Muscle of leg (tissue), 11 donors: ENCODE data around the gene RANBP17. TPM values are rescaled to one million over a fixed set of nuclear protein-coding genes. Genes with fewer than 3 reads are reported as not detected.
"Not testable (repeated sequence)": the region's sequence is repeated elsewhere in the genome, so short reads cannot be mapped to it uniquely, and the experiment has no call there.

Experiments
- DNase-seq: peaks from one replicate; pipeline ENCODE4 v3.0.0; 2013
- H3K27ac ChIP-seq: one replicate; pipeline ENCODE4 v1.5.1; 2013; ENCODE audit warnings: mild to moderate bottlenecking, low read length, control low read depth
- H3K27me3 ChIP-seq: one replicate; pipeline ENCODE4 v1.6.1; 2013; ENCODE audit warnings: low read length; ENCODE audit not compliant: control insufficient read depth, insufficient read depth
- H3K36me3 ChIP-seq: one replicate; pipeline ENCODE4 v1.6.1; 2013; ENCODE audit warnings: low read length; ENCODE audit not compliant: control insufficient read depth, insufficient read depth
- H3K4me1 ChIP-seq: one replicate; pipeline ENCODE4 v1.6.1; 2013; ENCODE audit warnings: low read length; ENCODE audit not compliant: control insufficient read depth, insufficient read depth
- H3K4me3 ChIP-seq: one replicate; pipeline ENCODE4 v1.5.1; 2013; ENCODE audit warnings: low read length, control low read depth
- H3K9me3 ChIP-seq: replicated peaks from 2 replicates; pipeline ENCODE4 v1.6.1; 2013; ENCODE audit warnings: low read depth, low read length; ENCODE audit not compliant: control insufficient read depth
- WGBS: methylation state at CpG from one replicate; pipeline ENCODE4 v1.1.5; 2013; ENCODE audit warnings: missing lambda C conversion rate; ENCODE audit not compliant: insufficient coverage; 5-methylcytosine and 5-hydroxymethylcytosine counted together
- polyA plus RNA-seq, 8 donors: library from polyadenylated mRNA; unstranded; fragments of 120-200 nt; gene quantifications; one replicate each; pipeline versions ENCODE4 v1.2.1 to v1.2.3, GENCODE V29; 2013; ENCODE audit warnings: inconsistent platforms in 1 of 8, low replicate concordance in 1 of 8; ENCODE audit not compliant: insufficient read length in 8 of 8, insufficient read depth in 1 of 8
- total RNA-seq: library from RNA; stranded (reverse); fragments of 120-200 nt; gene quantifications from one replicate; pipeline ENCODE4 v1.2.4, GENCODE V29; 2013

The RANBP17 gene
- total and polyA plus RNA-seq, 9 donors, result 5.4 to 21.3 (median 8.4) TPM

GRCh38 chr5:170863646-170864045, 1.8 kb downstream of the RANBP17 start:
- Histone ChIP-seq H3K4me3 (no peak overlapping the region), H3K27ac (no peak overlapping the region), H3K36me3 (no peaks in the 10 kb centered on the region), H3K27me3 (no peaks in the 10 kb centered on the region), H3K4me1 (no peaks in the 10 kb centered on the region), H3K9me3 (peaks cover 10% of the 10 kb centered on the region)
- DNase-seq, result no peak
- WGBS, result 100% methylated on average over 1 of the region's 3 CpGs

- Histone ChIP-seq H3K4me3 (no peak overlapping the region), H3K27me3 (no peaks in the 10 kb centered on the region), H3K27ac (no peak overlapping the region), H3K9me3 (peaks cover 7% of the 10 kb centered on the region), H3K36me3 (no peaks in the 10 kb centered on the region), H3K4me1 (no peaks in the 10 kb centered on the region)
- WGBS, result no CpG with 5 or more reads among the region's 1 CpG
- DNase-seq, result no peak
Measured at GRCh38 chr5:170865622-170866021, 3.8 kb downstream of the RANBP17 start.

- DNase-seq, result no peak
- no peaks in the 10 kb centered on the region for H3K27me3 ChIP-seq
- no CpG with 5 or more reads among the region's 1 CpG for WGBS
- H3K36me3 ChIP-seq, result no peaks in the 10 kb centered on the region
- H3K4me3 ChIP-seq, result no peak overlapping the region
- H3K9me3 ChIP-seq, result peaks cover 7% of the 10 kb centered on the region
- H3K4me1 ChIP-seq, result no peaks in the 10 kb centered on the region
- H3K27ac ChIP-seq, result no peak overlapping the region
Measured at GRCh38 chr5:170867825-170868224, 6.0 kb downstream of the RANBP17 start.

- not testable (repeated sequence) for DNase-seq, H3K27ac ChIP-seq, H3K36me3 ChIP-seq
Measured at GRCh38 chr5:170870390-170870789, 8.6 kb downstream of the RANBP17 start.

GRCh38 chr5:170874017-170874416, 12.2 kb downstream of the RANBP17 start:
- DNase-seq, result no peak
- Histone ChIP-seq H3K9me3 (peaks cover 15% of the 10 kb centered on the region), H3K27ac (no peak overlapping the region), H3K4me3 (no peak overlapping the region), H3K27me3 (no peaks in the 10 kb centered on the region), H3K36me3 (no peaks in the 10 kb centered on the region), H3K4me1 (no peaks in the 10 kb centered on the region)
- no CpG with 5 or more reads among the region's 2 CpGs for WGBS

More at GRCh38 chr5:170870390-170870789, 8.6 kb downstream of the RANBP17 start:
- H3K4me3 ChIP-seq, H3K4me1 ChIP-seq, H3K27me3 ChIP-seq: not testable (repeated sequence)
- peaks cover 15% of the 10 kb centered on the region for H3K9me3 ChIP-seq

GRCh38 chr5:170875811-170876210, 14.0 kb downstream of the RANBP17 start:
- DNase-seq, result no peak
- H3K4me3 ChIP-seq, result no peak overlapping the region
- peaks cover 15% of the 10 kb centered on the region for H3K9me3 ChIP-seq
- no peaks in the 10 kb centered on the region for H3K27me3 ChIP-seq
- no peak overlapping the region for H3K27ac ChIP-seq
- H3K36me3 ChIP-seq, result no peaks in the 10 kb centered on the region
- H3K4me1 ChIP-seq, result no peaks in the 10 kb centered on the region
- WGBS, result 94% methylated on average over 2 of the region's 4 CpGs

- WGBS, result no CpG with 5 or more reads among the region's 2 CpGs
- no peaks in the 10 kb centered on the region for H3K9me3 ChIP-seq
Measured at GRCh38 chr5:170880084-170880483, 18.3 kb downstream of the RANBP17 start.

GRCh38 chr5:170882345-170882744, 20.5 kb downstream of the RANBP17 start:
- Histone ChIP-seq H3K4me3 (no peak overlapping the region), H3K4me1 (no peaks in the 10 kb centered on the region), H3K27ac (no peak overlapping the region), H3K36me3 (no peaks in the 10 kb centered on the region), H3K9me3 (no peaks in the 10 kb centered on the region), H3K27me3 (no peaks in the 10 kb centered on the region)
- WGBS, result no CpG with 5 or more reads among the region's 3 CpGs
- DNase-seq, result no peak

More at GRCh38 chr5:170880084-170880483, 18.3 kb downstream of the RANBP17 start:
- Histone ChIP-seq H3K36me3 (no peaks in the 10 kb centered on the region), H3K4me1 (no peaks in the 10 kb centered on the region), H3K4me3 (no peak overlapping the region), H3K27me3 (no peaks in the 10 kb centered on the region), H3K27ac (no peak overlapping the region)
- no peak for DNase-seq

- Histone ChIP-seq H3K4me3 (no peak overlapping the region), H3K27ac (no peak overlapping the region), H3K27me3 (no peaks in the 10 kb centered on the region), H3K9me3 (no peaks in the 10 kb centered on the region), H3K4me1 (no peaks in the 10 kb centered on the region), H3K36me3 (no peaks in the 10 kb centered on the region)
- no peak for DNase-seq
Measured at GRCh38 chr5:170885256-170885655, 23.4 kb downstream of the RANBP17 start.

- Histone ChIP-seq H3K4me1 (no peaks in the 10 kb centered on the region), H3K27ac (peak overlapping the region; percentile 31), H3K27me3 (no peaks in the 10 kb centered on the region), H3K4me3 (no peak overlapping the region), H3K36me3 (no peaks in the 10 kb centered on the region), H3K9me3 (no peaks in the 10 kb centered on the region)
- DNase-seq, result peak; percentile 25
- WGBS, result no CpG with 5 or more reads among the region's 2 CpGs
Measured at GRCh38 chr5:170885809-170886208, 24.0 kb downstream of the RANBP17 start.

- no peaks in the 10 kb centered on the region for H3K27me3 ChIP-seq
- H3K9me3 ChIP-seq, result no peaks in the 10 kb centered on the region
- H3K27ac ChIP-seq, result peak overlapping the region; percentile 31
- no peaks in the 10 kb centered on the region for H3K4me1 ChIP-seq
- no CpG with 5 or more reads among the region's 3 CpGs for WGBS
- H3K36me3 ChIP-seq, result no peaks in the 10 kb centered on the region
- no peak for DNase-seq
- no peak overlapping the region for H3K4me3 ChIP-seq
Measured at GRCh38 chr5:170886210-170886894, 24.5 kb downstream of the RANBP17 start.
